Large intestine (tissue), 3 donors: ENCODE results near the gene UBXN7. TPM values are rescaled to one million over a fixed set of nuclear protein-coding genes. Genes with fewer than 3 reads are reported as not detected.
"Not testable (repeated sequence)": the region's sequence is repeated elsewhere in the genome, so short reads cannot be mapped to it uniquely, and the experiment has no call there.

Experiments
- DNase-seq, 2 donors: peaks; one replicate each; pipeline versions ENCODE4 v3.0.0 to v3.0.0-alpha.2; 2013
- H3K27ac ChIP-seq: one replicate; pipeline ENCODE4 v1.5.1; 2013; ENCODE audit warnings: low read length
- H3K27me3 ChIP-seq: 2 replicates; pipeline ENCODE4 v1.6.1; 2013; ENCODE audit warnings: low read length; ENCODE audit not compliant: control insufficient read depth, insufficient read depth
- H3K36me3 ChIP-seq: 2 replicates; pipeline ENCODE4 v1.6.1; 2013; ENCODE audit warnings: low read length; ENCODE audit not compliant: control insufficient read depth, insufficient read depth
- H3K4me1 ChIP-seq: one replicate; pipeline ENCODE4 v1.6.1; 2013; ENCODE audit warnings: low read length; ENCODE audit not compliant: control insufficient read depth, insufficient read depth
- H3K4me3 ChIP-seq: one replicate; pipeline ENCODE4 v1.5.1; 2013; ENCODE audit warnings: low read length
- H3K9me3 ChIP-seq: one replicate; pipeline ENCODE4 v1.6.1; 2013; ENCODE audit warnings: mild to moderate bottlenecking, low read depth, low read length, moderate library complexity; ENCODE audit not compliant: control insufficient read depth
- WGBS: methylation state at CpG from one replicate; pipeline ENCODE4 v1.1.5; 2013; ENCODE audit warnings: low lambda C conversion rate; ENCODE audit not compliant: insufficient coverage; 5-methylcytosine and 5-hydroxymethylcytosine counted together
- polyA plus RNA-seq: library from polyadenylated mRNA; unstranded; fragments of 120-200 nt; gene quantifications from one replicate; pipeline ENCODE4 v1.2.1, GENCODE V29; 2013

The UBXN7 gene
- polyA plus RNA-seq, 1 donor: 25.5 TPM

DNA sequence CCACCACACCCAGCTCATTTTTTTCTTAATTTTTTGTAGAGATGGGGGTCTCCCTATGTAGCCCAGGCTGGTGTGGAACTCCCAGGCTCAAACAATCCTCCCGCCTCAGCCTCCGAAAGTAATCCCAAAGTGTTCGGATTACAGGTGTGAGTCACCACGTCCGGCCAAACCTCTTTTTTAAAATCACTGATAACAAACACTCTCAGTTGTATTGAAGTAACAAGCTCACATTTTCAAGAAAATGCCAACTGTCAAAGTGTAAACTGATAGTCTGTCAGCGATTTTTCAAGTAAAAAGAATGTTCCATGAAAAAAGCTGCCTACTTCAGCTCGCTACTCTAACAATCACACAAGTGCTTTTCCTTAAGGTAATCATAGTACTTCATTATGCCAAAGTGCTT is 33.4 kb downstream of the UBXN7 start:
- peaks cover 41% of the 10 kb centered on the region for H3K36me3 ChIP-seq
- no peaks in the 10 kb centered on the region for H3K27me3 ChIP-seq
- DNase-seq: no peak
- 93% methylated on average over 2 of the region's 7 CpGs for WGBS
- no peaks in the 10 kb centered on the region for H3K9me3 ChIP-seq
- H3K4me3 ChIP-seq: no peak overlapping the region
- H3K4me1 ChIP-seq: no peaks in the 10 kb centered on the region
- H3K27ac ChIP-seq: no peak overlapping the region

DNA sequence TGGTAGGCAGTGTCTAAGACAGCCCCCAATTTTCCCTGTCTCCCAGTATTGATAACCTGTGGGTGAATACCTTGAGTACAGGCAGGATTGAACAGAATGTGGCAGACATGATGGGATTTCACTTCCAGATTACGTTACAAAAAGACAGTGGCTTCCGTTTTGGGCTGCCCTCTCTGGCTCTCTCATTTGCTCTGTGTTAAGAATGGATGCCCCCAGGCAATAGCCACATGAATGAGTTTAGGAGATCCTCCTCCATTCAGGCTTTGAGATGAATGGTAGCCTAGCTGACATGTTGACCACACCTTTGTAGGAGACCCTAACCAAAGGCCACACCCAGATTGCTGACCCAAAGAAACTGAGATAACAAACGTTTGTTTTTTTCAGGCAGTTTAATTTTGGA is 34.3 kb downstream of the UBXN7 start:
- Histone ChIP-seq H3K27me3 (no peaks in the 10 kb centered on the region), H3K36me3 (peaks cover 41% of the 10 kb centered on the region), H3K9me3 (no peaks in the 10 kb centered on the region), H3K27ac (no peak overlapping the region), H3K4me1 (no peaks in the 10 kb centered on the region), H3K4me3 (no peak overlapping the region)
- no peak for DNase-seq
- WGBS: no CpG with 5 or more reads among the region's 3 CpGs

DNA sequence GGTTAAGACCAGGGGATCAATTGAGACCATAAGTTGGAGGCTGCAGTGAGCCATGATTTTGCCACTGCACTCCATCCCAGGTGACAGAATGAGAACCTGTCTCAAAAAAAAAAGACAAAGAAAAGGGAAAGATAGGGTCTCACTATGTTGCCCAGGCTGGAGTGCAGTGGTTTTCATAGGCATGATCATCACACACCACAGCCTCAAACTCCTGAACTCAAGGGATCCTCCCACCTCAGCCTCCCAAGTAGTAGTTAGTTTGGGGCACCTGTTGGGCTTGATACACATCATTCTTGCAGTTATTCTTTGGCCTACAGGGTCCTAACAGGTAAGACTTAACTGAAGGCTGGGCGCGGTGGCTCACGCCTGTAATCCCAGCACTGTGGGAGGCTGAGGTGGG is 42.1 kb downstream of the UBXN7 start:
- no peaks in the 10 kb centered on the region for H3K4me1 ChIP-seq
- no peak overlapping the region for H3K27ac ChIP-seq
- DNase-seq: no peak
- no peak overlapping the region for H3K4me3 ChIP-seq
- WGBS: no CpG with 5 or more reads among the region's 3 CpGs
- peaks cover 33% of the 10 kb centered on the region for H3K36me3 ChIP-seq
- no peaks in the 10 kb centered on the region for H3K27me3 ChIP-seq
- H3K9me3 ChIP-seq: peaks cover 8% of the 10 kb centered on the region

DNA sequence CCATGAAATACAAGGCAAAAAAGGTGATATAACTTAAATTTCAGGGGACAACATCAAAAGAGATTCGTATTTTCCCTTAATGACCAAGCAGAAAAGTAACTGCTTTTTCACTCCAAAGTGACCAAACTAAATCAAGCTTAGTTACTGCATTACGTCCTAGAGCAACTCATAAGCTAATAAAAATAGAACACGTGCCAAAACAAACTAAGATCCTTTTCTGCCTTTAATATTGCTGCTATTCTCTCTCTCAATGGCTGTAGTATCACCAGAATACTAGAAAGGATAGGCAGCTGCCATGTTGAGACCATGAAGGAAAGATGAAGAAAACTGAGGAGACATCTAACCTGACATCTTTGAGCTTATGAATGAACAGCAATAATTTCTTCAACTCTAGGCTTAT is 43.3 kb downstream of the UBXN7 start:
- no peak overlapping the region for H3K4me3 ChIP-seq
- no peaks in the 10 kb centered on the region for H3K4me1 ChIP-seq
- H3K27me3 ChIP-seq: no peaks in the 10 kb centered on the region
- WGBS: 100% methylated on average over 2 of the region's 3 CpGs
- DNase-seq: no peak
- peaks cover 33% of the 10 kb centered on the region for H3K36me3 ChIP-seq
- no peak overlapping the region for H3K27ac ChIP-seq
- peaks cover 9% of the 10 kb centered on the region for H3K9me3 ChIP-seq

DNA sequence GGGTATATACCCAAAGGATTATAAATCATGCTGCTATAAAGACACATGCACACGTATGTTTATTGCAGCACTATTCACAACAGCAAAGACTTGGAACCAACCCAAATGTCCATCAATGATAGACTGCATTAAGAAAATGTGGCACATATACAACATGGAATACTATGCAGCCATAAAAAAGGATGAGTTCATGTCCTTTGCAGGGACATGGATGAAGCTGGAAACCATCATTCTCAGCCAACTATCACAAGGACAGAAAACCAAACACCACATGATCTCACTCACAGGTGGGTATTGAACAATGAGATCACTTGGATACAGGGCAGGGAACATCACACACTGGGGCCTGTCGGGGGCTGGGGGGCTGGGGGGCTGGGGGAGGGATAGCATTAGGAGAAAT is 44.3 kb downstream of the UBXN7 start:
- not testable (repeated sequence) for H3K9me3 ChIP-seq, H3K27ac ChIP-seq, H3K4me1 ChIP-seq, H3K27me3 ChIP-seq, DNase-seq, H3K4me3 ChIP-seq
- H3K36me3 ChIP-seq: peaks cover 33% of the 10 kb centered on the region
- WGBS: no CpG with 5 or more reads among the region's 2 CpGs

DNA sequence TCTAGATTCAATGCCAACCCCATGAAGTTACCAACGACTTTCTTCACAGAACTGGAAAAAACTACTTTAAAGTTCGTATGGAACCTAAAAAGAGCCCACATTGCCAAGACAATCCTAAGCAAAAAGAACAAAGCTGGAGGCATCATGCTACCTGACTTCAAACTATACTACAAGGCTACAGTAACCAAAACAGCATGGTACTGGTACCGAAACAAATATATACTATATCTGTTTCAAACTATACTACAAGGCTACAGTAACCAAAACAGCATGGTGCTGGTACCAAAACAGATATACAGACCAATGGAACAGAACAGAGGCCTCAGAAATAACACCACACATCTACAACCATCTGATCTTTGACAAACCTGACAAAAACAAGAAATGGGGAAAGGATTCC is 45.4 kb downstream of the UBXN7 start:
- H3K27me3 ChIP-seq, H3K4me3 ChIP-seq, H3K9me3 ChIP-seq, H3K4me1 ChIP-seq, H3K27ac ChIP-seq, DNase-seq: not testable (repeated sequence)
- no CpG with 5 or more reads among the region's 3 CpGs for WGBS
- H3K36me3 ChIP-seq: peaks cover 30% of the 10 kb centered on the region

DNA sequence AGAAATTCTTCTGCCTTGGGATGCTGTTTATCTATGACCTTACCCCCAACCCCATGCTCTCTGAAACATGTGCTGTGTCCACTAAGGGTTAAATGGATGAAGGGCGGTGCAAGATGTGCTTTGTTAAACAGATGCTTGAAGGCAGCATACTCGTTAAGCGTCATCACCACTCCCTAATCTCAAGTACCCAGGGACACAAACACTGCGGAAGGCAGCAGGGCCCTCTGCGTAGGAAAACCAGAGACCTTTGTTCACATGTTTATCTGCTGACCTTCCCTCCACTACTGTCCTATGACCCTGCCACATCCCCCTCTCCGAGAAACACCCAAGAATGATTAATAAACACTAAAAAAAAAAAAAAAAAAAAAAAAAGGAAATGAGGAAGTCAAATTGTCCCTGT is 46.2 kb downstream of the UBXN7 start:
- WGBS: no CpG with 5 or more reads among the region's 6 CpGs
- H3K27me3 ChIP-seq, H3K4me1 ChIP-seq, H3K9me3 ChIP-seq, H3K4me3 ChIP-seq, H3K27ac ChIP-seq, DNase-seq: not testable (repeated sequence)
- H3K36me3 ChIP-seq: peaks cover 27% of the 10 kb centered on the region

DNA sequence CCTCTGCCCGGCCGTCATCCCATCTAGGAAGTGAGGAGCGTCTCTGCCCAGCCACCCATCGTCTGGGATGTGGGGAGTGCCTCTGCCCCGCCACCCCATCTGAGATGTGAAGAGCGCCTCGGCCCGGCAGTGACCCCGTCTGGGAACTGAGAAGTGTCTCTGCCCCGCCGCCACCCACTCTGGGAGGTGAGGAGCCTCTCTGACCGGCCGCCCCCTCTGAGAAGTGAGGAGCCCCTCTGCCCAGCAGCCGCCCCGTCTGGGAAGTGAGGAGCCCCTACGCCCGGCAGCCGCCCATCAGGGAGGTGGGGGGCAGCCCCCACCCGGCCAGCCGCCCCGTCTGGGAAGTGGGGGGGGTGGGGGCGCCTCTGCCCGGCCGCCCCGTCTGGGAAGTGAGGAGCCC is 46.8 kb downstream of the UBXN7 start:
- not testable (repeated sequence) for DNase-seq, H3K4me3 ChIP-seq, H3K4me1 ChIP-seq, H3K27me3 ChIP-seq, H3K27ac ChIP-seq
- peaks cover 27% of the 10 kb centered on the region for H3K36me3 ChIP-seq
- peaks cover 12% of the 10 kb centered on the region for H3K9me3 ChIP-seq
- no CpG with 5 or more reads among the region's 25 CpGs for WGBS

DNA sequence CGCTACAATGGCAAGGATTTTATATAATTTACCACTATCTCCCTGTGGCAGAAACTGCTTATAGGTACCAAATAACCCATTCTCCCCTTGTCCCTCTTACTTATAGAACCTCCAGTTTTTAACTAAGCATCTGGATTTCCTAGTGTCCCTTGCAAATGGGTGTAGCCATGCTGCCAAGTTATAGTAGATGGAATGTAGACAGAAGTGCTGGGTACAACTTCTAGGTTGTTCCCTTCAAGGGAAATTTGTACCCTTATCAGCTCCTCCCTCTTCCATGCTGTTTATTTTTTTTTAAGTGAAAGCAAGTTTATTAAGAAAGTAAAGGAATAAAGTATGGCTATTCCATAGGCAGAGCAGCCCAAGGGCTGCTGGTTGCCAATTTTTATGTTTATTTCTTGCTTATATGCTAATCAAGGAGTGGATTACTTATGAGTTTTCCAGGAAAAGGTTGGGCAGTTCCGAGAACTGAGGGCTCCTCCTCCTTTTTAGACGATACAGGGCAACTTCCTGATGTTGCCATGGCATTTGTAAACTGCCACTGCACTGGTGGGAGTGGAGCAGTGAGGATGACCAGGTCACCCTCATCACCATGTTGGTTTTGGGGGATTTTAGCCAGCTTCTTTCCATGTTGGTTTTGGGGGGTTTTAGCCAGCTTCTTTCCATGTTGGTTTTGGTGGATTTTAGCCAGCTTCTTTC is 53.9 kb downstream of the UBXN7 start:
- no peak overlapping the region for H3K27ac ChIP-seq
- H3K4me3 ChIP-seq: no peak overlapping the region
- WGBS: 100% methylated on average over 2 of the region's 3 CpGs
- no peak for DNase-seq
- H3K9me3 ChIP-seq: peaks cover 4% of the 10 kb centered on the region
- H3K36me3 ChIP-seq: peaks cover 28% of the 10 kb centered on the region
- H3K27me3 ChIP-seq: no peaks in the 10 kb centered on the region
- no peaks in the 10 kb centered on the region for H3K4me1 ChIP-seq

DNA sequence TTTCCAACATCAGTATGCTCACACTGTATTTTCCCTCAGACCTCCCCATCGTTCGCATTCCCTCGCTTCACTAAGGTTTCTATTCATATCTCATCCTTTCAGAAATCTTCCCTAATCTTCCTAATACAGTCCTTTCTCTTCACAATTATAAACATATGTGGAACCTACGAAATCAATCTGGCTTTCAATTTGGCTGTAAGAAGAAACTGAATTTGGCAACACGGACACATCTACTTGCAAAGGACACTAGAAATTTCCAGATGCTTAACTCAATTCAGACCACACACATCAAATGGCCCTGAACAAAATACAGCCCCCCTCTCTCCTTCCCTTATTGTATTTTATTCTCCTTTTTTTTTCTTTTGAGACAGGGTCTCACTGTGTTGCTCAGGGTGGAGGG is 54.9 kb downstream of the UBXN7 start:
- Histone ChIP-seq H3K9me3 (peaks cover 4% of the 10 kb centered on the region), H3K27me3 (no peaks in the 10 kb centered on the region), H3K36me3 (peaks cover 28% of the 10 kb centered on the region), H3K27ac (no peak overlapping the region), H3K4me1 (no peaks in the 10 kb centered on the region), H3K4me3 (no peak overlapping the region)
- whole genome bisulfite sequencing: 83% methylated on average over 4 of the region's 5 CpGs
- no peak for DNase-seq

DNA sequence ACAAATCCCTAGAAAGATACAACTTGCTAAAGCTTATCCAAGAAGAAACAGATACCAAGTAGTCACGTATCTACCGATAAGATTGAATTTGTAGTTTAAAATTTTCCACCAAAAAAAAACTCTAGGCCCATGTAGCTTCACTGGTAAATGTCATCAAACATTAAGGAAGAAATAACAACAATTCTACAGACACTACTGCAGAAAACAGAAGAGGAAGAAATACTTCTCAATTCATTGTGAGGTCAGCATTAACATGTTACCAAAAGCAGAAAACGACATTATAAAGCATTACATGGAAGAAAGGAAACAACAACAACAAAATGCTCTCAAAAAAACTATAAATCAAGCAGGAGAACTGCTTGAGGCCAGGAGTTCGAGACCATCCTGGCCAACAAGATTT is 66.5 kb downstream of the UBXN7 start:
- 100% methylated on average over 2 of the region's 4 CpGs for WGBS
- no peaks in the 10 kb centered on the region for H3K27me3 ChIP-seq
- no peak overlapping the region for H3K4me3 ChIP-seq
- H3K36me3 ChIP-seq: peaks cover 56% of the 10 kb centered on the region
- no peaks in the 10 kb centered on the region for H3K9me3 ChIP-seq
- DNase-seq: no peak
- no peaks in the 10 kb centered on the region for H3K4me1 ChIP-seq
- no peak overlapping the region for H3K27ac ChIP-seq
